HL-60/S4 (cell line): Measurements from ENCODE around the gene PCDHGA8.
"Not testable (repeated sequence)": the region's sequence is repeated elsewhere in the genome, so short reads cannot be mapped to it uniquely, and the experiment has no call there.

ENCODE experiments used
- in situ Hi-C: fragments of 300-500 bp; cut with MboI; formaldehyde crosslinking; loops from 2 replicates; pipeline ENCODE4 v1.14.3; 2022; ENCODE audit warnings: low sequenced_read_pairs

Gene PCDHGA8

DNA sequence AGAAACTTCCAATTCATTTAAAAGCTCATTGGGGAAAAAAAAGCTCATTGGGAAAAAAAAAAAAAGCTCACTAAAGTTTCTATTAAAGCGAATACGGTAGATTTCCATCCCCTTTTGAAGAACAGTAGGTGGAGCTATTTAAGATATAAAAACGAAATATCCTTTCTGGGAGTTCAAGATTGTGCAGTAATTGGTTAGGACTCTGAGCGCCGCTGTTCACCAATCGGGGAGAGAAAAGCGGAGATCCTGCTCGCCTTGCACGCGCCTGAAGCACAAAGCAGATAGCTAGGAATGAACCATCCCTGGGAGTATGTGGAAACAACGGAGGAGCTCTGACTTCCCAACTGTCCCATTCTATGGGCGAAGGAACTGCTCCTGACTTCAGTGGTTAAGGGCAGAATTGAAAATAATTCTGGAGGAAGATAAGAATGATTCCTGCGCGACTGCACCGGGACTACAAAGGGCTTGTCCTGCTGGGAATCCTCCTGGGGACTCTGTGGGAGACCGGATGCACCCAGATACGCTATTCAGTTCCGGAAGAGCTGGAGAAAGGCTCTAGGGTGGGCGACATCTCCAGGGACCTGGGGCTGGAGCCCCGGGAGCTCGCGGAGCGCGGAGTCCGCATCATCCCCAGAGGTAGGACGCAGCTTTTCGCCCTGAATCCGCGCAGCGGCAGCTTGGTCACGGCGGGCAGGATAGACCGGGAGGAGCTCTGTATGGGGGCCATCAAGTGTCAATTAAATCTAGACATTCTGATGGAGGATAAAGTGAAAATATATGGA, 38.1 kb downstream of the PCDHGA8 start, which contains the start of gene PCDHGA12:
Gene PCDHGA12, plus strand, starts transcription at position 176 of the 782 bp plus-strand sequence. Its CDS starts 253 bp downstream, at position 429.
- in situ Hi-C loops: no loop called here

GRCh38 chr5:141431286-141431685, 38.9 kb downstream of the PCDHGA8 start:
- in situ Hi-C loops: no loop called here

GRCh38 chr5:141432308-141432707, 39.9 kb downstream of the PCDHGA8 start:
- in situ Hi-C loops: not testable (repeated sequence)

DNA sequence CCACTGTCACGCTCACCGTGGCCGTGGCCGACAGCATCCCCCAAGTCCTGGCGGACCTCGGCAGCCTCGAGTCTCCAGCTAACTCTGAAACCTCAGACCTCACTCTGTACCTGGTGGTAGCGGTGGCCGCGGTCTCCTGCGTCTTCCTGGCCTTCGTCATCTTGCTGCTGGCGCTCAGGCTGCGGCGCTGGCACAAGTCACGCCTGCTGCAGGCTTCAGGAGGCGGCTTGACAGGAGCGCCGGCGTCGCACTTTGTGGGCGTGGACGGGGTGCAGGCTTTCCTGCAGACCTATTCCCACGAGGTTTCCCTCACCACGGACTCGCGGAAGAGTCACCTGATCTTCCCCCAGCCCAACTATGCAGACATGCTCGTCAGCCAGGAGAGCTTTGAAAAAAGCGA, 40.3 kb downstream of the PCDHGA8 start:
- in situ Hi-C loops: not testable (repeated sequence)

DNA sequence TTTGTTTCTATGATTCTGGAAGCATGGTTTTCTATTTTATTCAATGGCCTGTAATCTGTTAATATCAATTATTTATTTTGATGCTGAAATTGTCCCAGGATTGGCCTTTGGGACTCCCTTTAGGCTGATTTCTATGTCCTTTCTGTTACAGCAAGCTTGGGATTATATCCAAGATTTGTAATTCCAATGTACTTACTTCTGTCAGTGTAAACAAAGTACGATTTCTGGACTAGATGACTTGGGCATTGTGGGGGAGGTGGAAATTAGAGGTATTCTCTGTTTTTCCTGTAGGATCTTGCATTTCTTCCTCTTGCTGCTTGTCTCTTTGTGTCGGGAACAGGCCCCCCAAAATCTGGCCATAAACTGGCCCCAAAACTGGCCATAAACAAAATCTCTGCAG, 41.6 kb downstream of the PCDHGA8 start:
- in situ Hi-C loops: no loop called here

GRCh38 chr5:141437221-141437620, 44.8 kb downstream of the PCDHGA8 start:
- in situ Hi-C loops: no loop called here

DNA sequence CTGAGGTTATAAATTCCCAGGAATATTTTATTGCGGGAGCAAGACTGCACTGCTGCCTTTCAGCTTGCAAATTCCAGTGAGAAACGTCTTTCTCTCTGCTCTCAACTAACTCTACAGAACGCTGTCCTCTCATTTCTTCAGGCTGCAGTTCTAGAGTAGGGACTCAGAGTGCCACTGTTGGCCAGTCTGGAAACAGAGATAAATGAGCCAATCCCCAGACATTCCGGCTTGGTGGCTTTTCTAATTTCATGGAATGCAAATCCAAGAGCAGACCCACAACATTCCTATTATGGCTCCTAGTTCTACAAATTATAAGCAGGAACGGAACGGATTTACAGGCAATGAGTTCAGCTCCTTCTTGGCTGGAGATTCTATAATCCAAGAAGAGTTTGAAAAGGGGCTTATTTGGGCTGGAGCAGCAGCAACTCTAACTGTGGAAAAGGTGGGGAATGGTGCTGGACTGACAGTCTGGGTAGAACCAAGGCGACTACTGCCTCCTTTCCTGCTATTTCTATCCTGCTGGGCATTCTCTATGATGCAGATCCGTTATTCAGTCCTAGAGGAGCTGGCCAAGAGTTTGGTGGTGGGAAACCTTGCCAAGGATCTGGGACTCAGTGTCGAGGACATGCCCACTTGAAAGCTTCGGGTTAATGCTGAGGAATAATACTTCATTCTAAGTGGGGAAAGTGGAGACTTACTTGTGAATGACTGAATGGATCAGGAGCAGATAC, 47.1 kb downstream of the PCDHGA8 start:
- in situ Hi-C loops: no loop called here

GRCh38 chr5:141440341-141440740, 47.9 kb downstream of the PCDHGA8 start:
- in situ Hi-C loops: no loop called here

GRCh38 chr5:141441571-141442170, 49.2 kb downstream of the PCDHGA8 start:
- in situ Hi-C loops: no loop called here
